Measurements from ENCODE around the gene GPR65.

Gene GPR65

DNA sequence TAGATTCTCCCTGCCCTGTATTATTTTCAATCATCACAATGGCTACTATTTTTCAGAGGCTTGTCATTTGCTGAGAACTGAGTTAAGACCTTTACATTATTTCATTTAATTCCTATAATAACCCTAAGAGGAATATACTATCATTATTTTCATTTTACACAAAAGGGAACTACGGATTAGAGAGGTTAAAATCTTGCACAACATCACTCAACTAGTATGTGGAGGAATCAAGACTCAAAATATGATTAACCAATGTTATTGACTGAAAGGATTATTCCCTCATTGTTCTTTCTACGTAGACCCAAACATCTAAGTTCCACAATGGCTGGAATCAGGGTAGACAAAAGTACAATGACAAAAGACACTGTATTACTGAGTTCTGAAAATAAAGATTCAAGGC, 45.0 kb downstream of the GPR65 start:
- TF ChIP-seq ZBTB7A (IDR thresholded peaks at IDR 0.05; ENCODE audit: low read depth) (no peak), CEBPB (IDR thresholded peaks at IDR 0.05) (no peak), RAD21 (IDR thresholded peaks at IDR 0.05; ENCODE audit: low read depth) (no peak), TEAD4 (IDR thresholded peaks at IDR 0.05) (no peak), CREB1 (IDR thresholded peaks at IDR 0.05; ENCODE audit: low read depth) (no peak), TCF12 (IDR thresholded peaks at IDR 0.05; ENCODE audit: low read depth) (no peak), TAF1 (IDR thresholded peaks at IDR 0.05; ENCODE audit: low read depth) (no peak), EGR1 (IDR thresholded peaks at IDR 0.05) (no peak), EP300 (IDR thresholded peaks at IDR 0.05; ENCODE audit: borderline replicate concordance) (no peak), NFIC (IDR thresholded peaks at IDR 0.05) (no peak), YY1 (IDR thresholded peaks at IDR 0.05; ENCODE audit: low read depth) (no peak), FOXM1 (IDR thresholded peaks at IDR 0.05; ENCODE audit: borderline replicate concordance, low read depth) (no peak)
- TF ChIP-seq, protein P1, sequence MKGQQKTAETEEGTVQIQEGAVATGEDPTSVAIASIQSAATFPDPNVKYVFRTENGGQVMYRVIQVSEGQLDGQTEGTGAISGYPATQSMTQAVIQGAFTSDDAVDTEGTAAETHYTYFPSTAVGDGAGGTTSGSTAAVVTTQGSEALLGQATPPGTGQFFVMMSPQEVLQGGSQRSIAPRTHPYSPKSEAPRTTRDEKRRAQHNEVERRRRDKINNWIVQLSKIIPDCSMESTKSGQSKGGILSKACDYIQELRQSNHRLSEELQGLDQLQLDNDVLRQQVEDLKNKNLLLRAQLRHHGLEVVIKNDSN (IDR thresholded peaks at IDR 0.05), result no peak
- TF ChIP-seq, protein P2, sequence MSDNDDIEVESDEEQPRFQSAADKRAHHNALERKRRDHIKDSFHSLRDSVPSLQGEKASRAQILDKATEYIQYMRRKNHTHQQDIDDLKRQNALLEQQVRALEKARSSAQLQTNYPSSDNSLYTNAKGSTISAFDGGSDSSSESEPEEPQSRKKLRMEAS (IDR thresholded peaks at IDR 0.05), result no peak
- TF ChIP-seq, protein P3, sequence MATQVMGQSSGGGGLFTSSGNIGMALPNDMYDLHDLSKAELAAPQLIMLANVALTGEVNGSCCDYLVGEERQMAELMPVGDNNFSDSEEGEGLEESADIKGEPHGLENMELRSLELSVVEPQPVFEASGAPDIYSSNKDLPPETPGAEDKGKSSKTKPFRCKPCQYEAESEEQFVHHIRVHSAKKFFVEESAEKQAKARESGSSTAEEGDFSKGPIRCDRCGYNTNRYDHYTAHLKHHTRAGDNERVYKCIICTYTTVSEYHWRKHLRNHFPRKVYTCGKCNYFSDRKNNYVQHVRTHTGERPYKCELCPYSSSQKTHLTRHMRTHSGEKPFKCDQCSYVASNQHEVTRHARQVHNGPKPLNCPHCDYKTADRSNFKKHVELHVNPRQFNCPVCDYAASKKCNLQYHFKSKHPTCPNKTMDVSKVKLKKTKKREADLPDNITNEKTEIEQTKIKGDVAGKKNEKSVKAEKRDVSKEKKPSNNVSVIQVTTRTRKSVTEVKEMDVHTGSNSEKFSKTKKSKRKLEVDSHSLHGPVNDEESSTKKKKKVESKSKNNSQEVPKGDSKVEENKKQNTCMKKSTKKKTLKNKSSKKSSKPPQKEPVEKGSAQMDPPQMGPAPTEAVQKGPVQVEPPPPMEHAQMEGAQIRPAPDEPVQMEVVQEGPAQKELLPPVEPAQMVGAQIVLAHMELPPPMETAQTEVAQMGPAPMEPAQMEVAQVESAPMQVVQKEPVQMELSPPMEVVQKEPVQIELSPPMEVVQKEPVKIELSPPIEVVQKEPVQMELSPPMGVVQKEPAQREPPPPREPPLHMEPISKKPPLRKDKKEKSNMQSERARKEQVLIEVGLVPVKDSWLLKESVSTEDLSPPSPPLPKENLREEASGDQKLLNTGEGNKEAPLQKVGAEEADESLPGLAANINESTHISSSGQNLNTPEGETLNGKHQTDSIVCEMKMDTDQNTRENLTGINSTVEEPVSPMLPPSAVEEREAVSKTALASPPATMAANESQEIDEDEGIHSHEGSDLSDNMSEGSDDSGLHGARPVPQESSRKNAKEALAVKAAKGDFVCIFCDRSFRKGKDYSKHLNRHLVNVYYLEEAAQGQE (IDR thresholded peaks at IDR 0.05; ENCODE audit: low read depth), result no peak

DNA sequence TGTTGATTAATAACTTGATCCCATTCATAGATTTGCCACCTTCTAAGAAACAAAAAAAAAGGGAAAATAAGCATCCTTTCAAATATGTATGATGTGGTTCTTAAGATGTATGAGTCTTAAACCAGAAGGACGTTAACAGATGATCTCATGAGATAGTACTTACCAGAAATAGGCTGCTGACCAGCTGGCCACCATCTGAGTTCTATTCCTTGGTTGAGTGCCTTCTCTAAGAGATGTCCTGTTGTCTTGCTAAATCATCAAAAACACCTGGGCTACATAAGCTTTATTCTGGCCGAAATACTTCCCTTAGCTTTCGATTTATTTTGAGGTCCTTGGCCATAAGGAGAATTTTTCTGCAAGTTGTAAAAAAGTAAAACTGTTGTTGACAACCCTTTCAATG, 55.6 kb downstream of the GPR65 start:
- TF ChIP-seq NFIC (IDR thresholded peaks at IDR 0.05), result no peak
- TF ChIP-seq TEAD4 (IDR thresholded peaks at IDR 0.05), result no peak
- no peak for TF ChIP-seq EGR1 (IDR thresholded peaks at IDR 0.05)
- TF ChIP-seq TAF1 (IDR thresholded peaks at IDR 0.05; ENCODE audit: low read depth), result no peak
- TF ChIP-seq, protein P2 (IDR thresholded peaks at IDR 0.05), result no peak
- TF ChIP-seq YY1 (IDR thresholded peaks at IDR 0.05; ENCODE audit: low read depth), result no peak
- TF ChIP-seq TCF12 (IDR thresholded peaks at IDR 0.05; ENCODE audit: low read depth), result no peak
- no peak for TF ChIP-seq CEBPB (IDR thresholded peaks at IDR 0.05)
- TF ChIP-seq FOXM1 (IDR thresholded peaks at IDR 0.05; ENCODE audit: borderline replicate concordance, low read depth), result no peak
- TF ChIP-seq EP300 (IDR thresholded peaks at IDR 0.05; ENCODE audit: borderline replicate concordance), result no peak
- TF ChIP-seq, protein P3 (IDR thresholded peaks at IDR 0.05; ENCODE audit: low read depth), result no peak
- TF ChIP-seq ZBTB7A (IDR thresholded peaks at IDR 0.05; ENCODE audit: low read depth), result no peak
- TF ChIP-seq, protein P1 (IDR thresholded peaks at IDR 0.05), result no peak
- no peak for TF ChIP-seq RAD21 (IDR thresholded peaks at IDR 0.05; ENCODE audit: low read depth)
- no peak for TF ChIP-seq CREB1 (IDR thresholded peaks at IDR 0.05; ENCODE audit: low read depth)

DNA sequence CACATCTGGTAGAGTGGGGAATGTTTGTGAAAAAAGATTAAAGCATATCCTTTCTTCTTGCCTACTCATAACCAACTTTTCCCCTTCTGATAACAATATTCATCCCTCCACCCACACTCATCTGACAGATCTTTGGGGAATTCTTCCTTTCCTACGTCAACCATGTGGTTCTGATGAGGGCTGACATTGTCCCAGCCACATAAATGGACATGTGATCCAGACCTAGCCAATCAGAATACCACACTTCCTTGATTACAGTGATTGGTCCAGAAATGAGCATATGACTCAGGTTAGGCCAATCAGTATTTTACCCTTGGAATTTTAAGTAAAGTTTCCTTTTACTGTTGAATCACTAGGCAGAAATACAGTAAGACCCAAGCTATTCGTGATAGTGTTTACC, 58.9 kb downstream of the GPR65 start:
- TF ChIP-seq, protein P1 (IDR thresholded peaks at IDR 0.05), result peak; percentile 45; the same call in 1 of the 2 replicates
- TF ChIP-seq RAD21 (IDR thresholded peaks at IDR 0.05; ENCODE audit: low read depth), result no peak
